HCT116 (cell line): ENCODE results near the gene TANC1. TPM values are rescaled to one million over a fixed set of nuclear protein-coding genes. Genes with fewer than 3 reads are reported as not detected.

Experiments used
- ATAC-seq: fragments of 200-7000 bp; cut with Tn5 transposase; 2 replicates; pipeline ENCODE4 v1.9.1; 2020; ENCODE audit warnings: mild to moderate bottlenecking, moderate library complexity
- BruUV-seq: library from RNA; stranded (reverse); fragments of 400-500 nt; replicated peaks from 2 replicates; lab custom pipeline; 2021; lab: Mats Ljungman, UMichigan
- CTCF ChIA-PET: fragments of 300-600 bp; sonication (Branson Sonifier 250); formaldehyde crosslinking; loops from one replicate; lab custom pipeline; 2021; ENCODE audit warnings: antibody characterized with exemption; lab: Charles Lee
- POLR2A ChIA-PET: fragments of 300-600, 350-600 bp; sonication (Branson Sonifier 250); formaldehyde crosslinking; loops from one replicate; lab custom pipeline; 2021; ENCODE audit warnings: antibody characterized with exemption; lab: Charles Lee
- RAD21 ChIA-PET, 2 experiments: fragments of 300-600 bp; sonication (Branson Sonifier 250); formaldehyde crosslinking; loops; one replicate each; lab custom pipeline; 2023; ENCODE audit warnings: low total read pairs in 2 of 2; ENCODE audit not compliant: uncharacterized antibody in 2 of 2, unreplicated experiment in 2 of 2, low non-redundant PET in 1 of 2; lab: Charles Lee
- DNase-seq: peaks from one replicate; pipeline ENCODE4 v3.0.0-alpha.2; 2010; ENCODE audit warnings: low read depth, low spot score
- H2AFZ ChIP-seq: fragments of 200-600 bp; shearing (Covaris generic), sonication (generic); 2 replicates; pipeline ENCODE4 v1.6.1; 2017; ENCODE audit warnings: low read depth, mixed run types, mixed read lengths, antibody characterized with exemption, low read length; ENCODE audit not compliant: poor library complexity, severe bottlenecking
- H3K27ac ChIP-seq: 2 replicates; pipeline ENCODE4 v1.5.1; 2012; ENCODE audit warnings: low read depth, low read length
- H3K27me3 ChIP-seq: fragments of 200-600 bp; sonication (generic); 2 replicates; pipeline ENCODE4 v1.6.1; 2016; ENCODE audit warnings: mixed run types, low read length, mixed read lengths; ENCODE audit not compliant: insufficient read depth
- H3K36me3 ChIP-seq, 2 experiments: fragments of 200-500 bp in 1 of 2; fragments of 200-600 bp in 1 of 2; sonication (Bioruptor generic) in 1 of 2; sonication (generic) in 1 of 2; 2 replicates each; pipeline versions ENCODE4 v1.5.1 to v1.6.1; 2014 to 2016; ENCODE audit warnings: low read length in 2 of 2, inconsistent platforms in 1 of 2, mixed read lengths in 1 of 2, mixed run types in 1 of 2; ENCODE audit not compliant: insufficient read depth in 2 of 2, control insufficient read depth in 1 of 2
- H3K4me1 ChIP-seq, 2 experiments: fragments of 200-600 bp in 1 of 2; sonication (generic) in 1 of 2; 2 replicates each; pipeline versions ENCODE4 v1.5.1 to v1.6.1; 2012 to 2017; ENCODE audit warnings: low read length in 2 of 2, inconsistent platforms in 1 of 2, mild to moderate bottlenecking in 1 of 2, mixed read lengths in 1 of 2, mixed run types in 1 of 2, moderate library complexity in 1 of 2; ENCODE audit not compliant: insufficient read depth in 2 of 2, control insufficient read depth in 1 of 2
- H3K4me2 ChIP-seq: fragments of 200-600 bp; sonication (generic); 2 replicates; pipeline ENCODE4 v1.6.1; 2017; ENCODE audit warnings: mixed run types, low read length, mixed read lengths
- H3K4me3 ChIP-seq, 2 experiments: fragments of 200-600 bp in 1 of 2; sonication (generic) in 1 of 2; replicated peaks in 1 of 2; 2 replicates each; pipeline ENCODE4 v1.5.1; 2011 to 2016; ENCODE audit warnings: low read length in 2 of 2, control low read depth in 1 of 2, low read depth in 1 of 2, mild to moderate bottlenecking in 1 of 2, mixed read lengths in 1 of 2, mixed run types in 1 of 2
- H3K79me2 ChIP-seq: fragments of 200-600 bp; sonication (generic); 2 replicates; pipeline ENCODE4 v1.6.1; 2017; ENCODE audit warnings: mild to moderate bottlenecking, mixed run types, low read length, moderate library complexity, mixed read lengths; ENCODE audit not compliant: insufficient read depth
- H3K9ac ChIP-seq: fragments of 200-600 bp; sonication (generic); 2 replicates; pipeline ENCODE4 v1.6.1; 2016; ENCODE audit warnings: low read length, mixed read lengths
- H3K9me2 ChIP-seq: fragments of 200-600 bp; sonication (generic), shearing (Covaris generic); 2 replicates; pipeline ENCODE4 v1.6.1; 2017; ENCODE audit warnings: mixed run types, mild to moderate bottlenecking, moderate library complexity; ENCODE audit not compliant: insufficient read depth
- H3K9me3 ChIP-seq, 2 experiments: fragments of 200-500 bp in 1 of 2; fragments of 200-600 bp in 1 of 2; sonication (Bioruptor generic) in 1 of 2; sonication (generic) in 1 of 2; 2 replicates each; pipeline ENCODE4 v1.6.1; 2014 to 2017; ENCODE audit warnings: low read length in 2 of 2, mixed read lengths in 2 of 2, inconsistent platforms in 1 of 2, low read depth in 1 of 2, mild to moderate bottlenecking in 1 of 2, mixed run types in 1 of 2, moderate library complexity in 1 of 2; ENCODE audit not compliant: control insufficient read depth in 1 of 2, insufficient read depth in 1 of 2
- H4K20me1 ChIP-seq: fragments of 200-600 bp; sonication (generic), shearing (Covaris generic); 2 replicates; pipeline ENCODE4 v1.6.1; 2017; ENCODE audit warnings: mixed run types, mild to moderate bottlenecking, moderate library complexity; ENCODE audit not compliant: insufficient read depth
- CBX3 ChIP-seq: IDR thresholded peaks from 2 replicates; pipeline ENCODE4 v1.6.1; 2012; ENCODE audit warnings: low read depth
- EGR1 ChIP-seq: IDR thresholded peaks from 2 replicates; pipeline ENCODE4 v1.6.1; 2012; ENCODE audit warnings: low read depth
- EZH2 ChIP-seq: fragments of 200-600 bp; sonication (generic); IDR thresholded peaks from 2 replicates; pipeline ENCODE4 v1.6.1; 2017; ENCODE audit warnings: antibody characterized with exemption, mixed run types
- EZH2phosphoT487 ChIP-seq: fragments of 200-600 bp; IDR thresholded peaks from 2 replicates; pipeline ENCODE4 v1.6.1; 2018; ENCODE audit warnings: antibody characterized with exemption, borderline replicate concordance
- FOSL1 ChIP-seq: IDR thresholded peaks from 2 replicates; pipeline ENCODE4 v1.6.1; 2012; ENCODE audit warnings: low read depth
- POLR2A ChIP-seq: IDR thresholded peaks from 2 replicates; pipeline ENCODE4 v1.7.0; 2011; ENCODE audit warnings: borderline replicate concordance; ENCODE audit not compliant: insufficient read depth, insufficient read length; ENCODE audit errors: extremely low read depth
- POLR2AphosphoS5 ChIP-seq: IDR thresholded peaks from 2 replicates; pipeline ENCODE4 v1.6.1; 2011; ENCODE audit warnings: mild to moderate bottlenecking, low read depth, low read length, moderate library complexity
- RAD21 ChIP-seq: IDR thresholded peaks from 2 replicates; pipeline ENCODE4 v1.6.1; 2012; ENCODE audit warnings: low read depth, mild to moderate bottlenecking
- SIN3A ChIP-seq: IDR thresholded peaks from 2 replicates; pipeline ENCODE4 v1.6.1; 2012; ENCODE audit warnings: low read depth
- SP1 ChIP-seq: IDR thresholded peaks from 2 replicates; pipeline ENCODE4 v1.6.1; 2012; ENCODE audit warnings: low read depth
- TCF7L2 ChIP-seq: IDR thresholded peaks from 2 replicates; pipeline ENCODE4 v1.7.0; 2011; ENCODE audit warnings: borderline replicate concordance, inconsistent platforms; ENCODE audit not compliant: insufficient read depth, insufficient read length; ENCODE audit errors: extremely low read depth
- YY1 ChIP-seq: IDR thresholded peaks from 2 replicates; pipeline ENCODE4 v1.6.1; 2011; ENCODE audit warnings: low read length, low read depth, moderate library complexity, mild to moderate bottlenecking; ENCODE audit not compliant: insufficient replicate concordance; ENCODE audit errors: extremely low read depth
- ZFX ChIP-seq: fragments of 450-650 bp; IDR thresholded peaks from 2 replicates; pipeline ENCODE4 v1.6.1; 2017
- ZNF274 ChIP-seq: fragments of 200-500 bp; sonication (Bioruptor generic); IDR thresholded peaks from 2 replicates; pipeline ENCODE4 v1.6.1; 2014; ENCODE audit warnings: mild to moderate bottlenecking, low read depth, low read length, inconsistent platforms
- intact Hi-C: fragments of 100-400 bp; cut with micrococcal nuclease; formaldehyde crosslinking; loops from 2 replicates; pipeline ENCODE4 v1.10.0; 2022
- total RNA-seq: library from RNA; stranded (reverse); gene quantifications from one replicate; pipeline ENCODE4 v1.2.1, GENCODE V29; 2021; ENCODE audit not compliant: unreplicated experiment
- TF ChIP-seq, protein P1 (sequence below), 3 experiments: fragments of 200-600 bp in 1 of 3; sonication (generic) in 1 of 3; IDR thresholded peaks in 2 of 3; conservative IDR thresholded peaks in 1 of 3; 2 replicates each; pipeline ENCODE4 v1.5.1; 2012 to 2017; ENCODE audit warnings: low read depth in 2 of 3, low read length in 2 of 3, antibody characterized with exemption in 1 of 3, borderline replicate concordance in 1 of 3, control low read depth in 1 of 3, mild to moderate bottlenecking in 1 of 3, mixed read lengths in 1 of 3, mixed run types in 1 of 3, moderate library complexity in 1 of 3; ENCODE audit not compliant: insufficient read depth in 1 of 3
- TF ChIP-seq, protein P2 (sequence below): IDR thresholded peaks from 2 replicates; pipeline ENCODE4 v1.6.1; 2012; ENCODE audit warnings: low read depth
- TF ChIP-seq, protein P3 (sequence below): IDR thresholded peaks from 2 replicates; pipeline ENCODE4 v1.6.1; 2011; ENCODE audit warnings: mild to moderate bottlenecking, low read length, moderate library complexity; ENCODE audit not compliant: insufficient replicate concordance; ENCODE audit errors: extremely low read depth
- TF ChIP-seq, protein P4 (sequence below): IDR thresholded peaks from 2 replicates; pipeline ENCODE4 v1.6.1; 2012

The TANC1 gene
- total RNA-seq, 1 experiment from 2014 or later: 15.1 TPM

DNA sequence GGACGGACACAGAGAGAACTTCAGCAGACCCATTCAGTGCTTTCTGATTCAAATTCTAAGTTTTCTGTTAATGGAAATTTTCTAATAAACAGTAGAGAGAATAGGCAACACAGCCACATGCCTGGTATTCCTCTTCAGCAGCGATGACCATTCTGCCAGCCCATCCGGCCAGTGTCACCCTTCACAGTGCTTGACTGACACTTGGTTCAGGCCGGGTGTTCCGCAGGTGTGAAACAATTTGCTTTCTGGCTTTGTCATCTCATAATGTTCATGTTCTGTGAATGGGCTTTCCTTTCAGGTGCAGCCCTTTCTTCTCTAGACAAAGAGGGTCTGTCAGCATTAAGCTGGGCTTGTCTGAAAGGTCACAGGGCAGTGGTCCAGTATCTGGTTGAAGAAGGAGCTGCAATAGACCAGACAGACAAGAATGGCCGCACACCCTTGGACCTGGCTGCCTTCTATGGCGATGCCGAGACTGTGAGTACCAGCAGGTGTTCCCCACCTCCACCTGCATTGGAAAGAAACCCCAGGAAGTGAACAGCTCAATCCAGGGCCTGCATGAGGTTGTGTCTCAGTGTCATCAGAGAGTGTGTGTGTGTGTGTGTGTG, 251.1 kb downstream of the TANC1 start:
- Histone ChIP-seq H4K20me1 (no peaks in the 10 kb centered on the region), H3K9me2 (no peaks in the 10 kb centered on the region), H3K9ac (no peak overlapping the region), H3K27ac (no peak overlapping the region), H3K79me2 (no peaks in the 10 kb centered on the region), H3K36me3 (peaks cover 3 to 5% of the 10 kb centered on the region in 2 experiments; a peak in 3 of 4 replicates), H3K4me3 (no peak overlapping the region), H2AFZ (no peak overlapping the region), H3K27me3 (no peaks in the 10 kb centered on the region), H3K4me1 (no peaks in the 10 kb centered on the region), H3K4me2 (no peak overlapping the region), H3K9me3 (no peaks in the 10 kb centered on the region)
- RAD21 ChIA-PET: no interaction called here
- ATAC-seq (no peak), DNase-seq (no peak)
- intact Hi-C loops: no loop called here
- no peak for TF ChIP-seq EZH2phosphoT487
- TF ChIP-seq, protein P1, sequence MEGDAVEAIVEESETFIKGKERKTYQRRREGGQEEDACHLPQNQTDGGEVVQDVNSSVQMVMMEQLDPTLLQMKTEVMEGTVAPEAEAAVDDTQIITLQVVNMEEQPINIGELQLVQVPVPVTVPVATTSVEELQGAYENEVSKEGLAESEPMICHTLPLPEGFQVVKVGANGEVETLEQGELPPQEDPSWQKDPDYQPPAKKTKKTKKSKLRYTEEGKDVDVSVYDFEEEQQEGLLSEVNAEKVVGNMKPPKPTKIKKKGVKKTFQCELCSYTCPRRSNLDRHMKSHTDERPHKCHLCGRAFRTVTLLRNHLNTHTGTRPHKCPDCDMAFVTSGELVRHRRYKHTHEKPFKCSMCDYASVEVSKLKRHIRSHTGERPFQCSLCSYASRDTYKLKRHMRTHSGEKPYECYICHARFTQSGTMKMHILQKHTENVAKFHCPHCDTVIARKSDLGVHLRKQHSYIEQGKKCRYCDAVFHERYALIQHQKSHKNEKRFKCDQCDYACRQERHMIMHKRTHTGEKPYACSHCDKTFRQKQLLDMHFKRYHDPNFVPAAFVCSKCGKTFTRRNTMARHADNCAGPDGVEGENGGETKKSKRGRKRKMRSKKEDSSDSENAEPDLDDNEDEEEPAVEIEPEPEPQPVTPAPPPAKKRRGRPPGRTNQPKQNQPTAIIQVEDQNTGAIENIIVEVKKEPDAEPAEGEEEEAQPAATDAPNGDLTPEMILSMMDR (IDR thresholded peaks at IDR 0.05 in 2 of 3, conservative IDR thresholded peaks at IDR 0.05 in 1 of 3; ENCODE audit: borderline replicate concordance in 1 of 3, insufficient read depth in 1 of 3, low read depth in 2 of 3, low read length in 2 of 3): no peak
- no peak for TF ChIP-seq YY1
- no peak for TF ChIP-seq FOSL1
- TF ChIP-seq, protein P2, sequence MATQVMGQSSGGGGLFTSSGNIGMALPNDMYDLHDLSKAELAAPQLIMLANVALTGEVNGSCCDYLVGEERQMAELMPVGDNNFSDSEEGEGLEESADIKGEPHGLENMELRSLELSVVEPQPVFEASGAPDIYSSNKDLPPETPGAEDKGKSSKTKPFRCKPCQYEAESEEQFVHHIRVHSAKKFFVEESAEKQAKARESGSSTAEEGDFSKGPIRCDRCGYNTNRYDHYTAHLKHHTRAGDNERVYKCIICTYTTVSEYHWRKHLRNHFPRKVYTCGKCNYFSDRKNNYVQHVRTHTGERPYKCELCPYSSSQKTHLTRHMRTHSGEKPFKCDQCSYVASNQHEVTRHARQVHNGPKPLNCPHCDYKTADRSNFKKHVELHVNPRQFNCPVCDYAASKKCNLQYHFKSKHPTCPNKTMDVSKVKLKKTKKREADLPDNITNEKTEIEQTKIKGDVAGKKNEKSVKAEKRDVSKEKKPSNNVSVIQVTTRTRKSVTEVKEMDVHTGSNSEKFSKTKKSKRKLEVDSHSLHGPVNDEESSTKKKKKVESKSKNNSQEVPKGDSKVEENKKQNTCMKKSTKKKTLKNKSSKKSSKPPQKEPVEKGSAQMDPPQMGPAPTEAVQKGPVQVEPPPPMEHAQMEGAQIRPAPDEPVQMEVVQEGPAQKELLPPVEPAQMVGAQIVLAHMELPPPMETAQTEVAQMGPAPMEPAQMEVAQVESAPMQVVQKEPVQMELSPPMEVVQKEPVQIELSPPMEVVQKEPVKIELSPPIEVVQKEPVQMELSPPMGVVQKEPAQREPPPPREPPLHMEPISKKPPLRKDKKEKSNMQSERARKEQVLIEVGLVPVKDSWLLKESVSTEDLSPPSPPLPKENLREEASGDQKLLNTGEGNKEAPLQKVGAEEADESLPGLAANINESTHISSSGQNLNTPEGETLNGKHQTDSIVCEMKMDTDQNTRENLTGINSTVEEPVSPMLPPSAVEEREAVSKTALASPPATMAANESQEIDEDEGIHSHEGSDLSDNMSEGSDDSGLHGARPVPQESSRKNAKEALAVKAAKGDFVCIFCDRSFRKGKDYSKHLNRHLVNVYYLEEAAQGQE: no peak
- TF ChIP-seq EZH2: no peak
- no peak for TF ChIP-seq TCF7L2
- no peak for TF ChIP-seq RAD21
- no peak for TF ChIP-seq EGR1
- TF ChIP-seq, protein P3, sequence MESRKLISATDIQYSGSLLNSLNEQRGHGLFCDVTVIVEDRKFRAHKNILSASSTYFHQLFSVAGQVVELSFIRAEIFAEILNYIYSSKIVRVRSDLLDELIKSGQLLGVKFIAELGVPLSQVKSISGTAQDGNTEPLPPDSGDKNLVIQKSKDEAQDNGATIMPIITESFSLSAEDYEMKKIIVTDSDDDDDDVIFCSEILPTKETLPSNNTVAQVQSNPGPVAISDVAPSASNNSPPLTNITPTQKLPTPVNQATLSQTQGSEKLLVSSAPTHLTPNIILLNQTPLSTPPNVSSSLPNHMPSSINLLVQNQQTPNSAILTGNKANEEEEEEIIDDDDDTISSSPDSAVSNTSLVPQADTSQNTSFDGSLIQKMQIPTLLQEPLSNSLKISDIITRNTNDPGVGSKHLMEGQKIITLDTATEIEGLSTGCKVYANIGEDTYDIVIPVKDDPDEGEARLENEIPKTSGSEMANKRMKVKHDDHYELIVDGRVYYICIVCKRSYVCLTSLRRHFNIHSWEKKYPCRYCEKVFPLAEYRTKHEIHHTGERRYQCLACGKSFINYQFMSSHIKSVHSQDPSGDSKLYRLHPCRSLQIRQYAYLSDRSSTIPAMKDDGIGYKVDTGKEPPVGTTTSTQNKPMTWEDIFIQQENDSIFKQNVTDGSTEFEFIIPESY: no peak
- TF ChIP-seq SIN3A: no peak
- no peak for TF ChIP-seq CBX3
- TF ChIP-seq SP1: no peak
- no peak for TF ChIP-seq POLR2AphosphoS5
- no peak for TF ChIP-seq ZFX
- TF ChIP-seq, protein P4, sequence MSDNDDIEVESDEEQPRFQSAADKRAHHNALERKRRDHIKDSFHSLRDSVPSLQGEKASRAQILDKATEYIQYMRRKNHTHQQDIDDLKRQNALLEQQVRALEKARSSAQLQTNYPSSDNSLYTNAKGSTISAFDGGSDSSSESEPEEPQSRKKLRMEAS: no peak
- no peak for TF ChIP-seq ZNF274
- TF ChIP-seq POLR2A: no peak
- CTCF ChIA-PET: no interaction called here
- POLR2A ChIA-PET: no interaction called here
- BruUV-seq: no TSS peak
